COLO829 (cell line): ENCODE results near the gene BCL11A.

ENCODE experiments used
- DNase-seq: peaks from one replicate; pipeline ENCODE4 v3.0.0; 2012; ENCODE audit warnings: low spot score

BCL11A gene

GRCh38 chr2:60558536-60558935 lies 5.1 kb upstream of the BCL11A start:
- no peak for DNase-seq

DNA sequence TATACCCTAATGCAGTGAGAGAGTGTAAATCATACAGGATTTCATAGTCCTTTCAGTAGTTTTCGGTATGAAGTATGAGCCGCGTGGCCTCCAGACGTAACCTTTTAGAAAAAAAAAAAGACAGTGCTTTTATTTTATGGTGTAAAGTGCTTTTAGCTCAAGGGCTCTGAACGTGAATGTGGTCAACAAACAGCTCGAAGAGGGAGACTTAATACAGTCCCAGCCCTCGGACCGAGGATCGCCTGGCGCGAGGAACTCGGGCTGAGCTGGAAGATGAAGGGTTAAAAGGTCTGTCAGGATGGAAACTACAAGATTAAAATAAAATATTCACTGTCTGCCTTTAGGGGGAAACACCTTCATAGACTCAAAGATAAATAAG lies 4.0 kb upstream of the BCL11A start:
- no peak for DNase-seq

DNA sequence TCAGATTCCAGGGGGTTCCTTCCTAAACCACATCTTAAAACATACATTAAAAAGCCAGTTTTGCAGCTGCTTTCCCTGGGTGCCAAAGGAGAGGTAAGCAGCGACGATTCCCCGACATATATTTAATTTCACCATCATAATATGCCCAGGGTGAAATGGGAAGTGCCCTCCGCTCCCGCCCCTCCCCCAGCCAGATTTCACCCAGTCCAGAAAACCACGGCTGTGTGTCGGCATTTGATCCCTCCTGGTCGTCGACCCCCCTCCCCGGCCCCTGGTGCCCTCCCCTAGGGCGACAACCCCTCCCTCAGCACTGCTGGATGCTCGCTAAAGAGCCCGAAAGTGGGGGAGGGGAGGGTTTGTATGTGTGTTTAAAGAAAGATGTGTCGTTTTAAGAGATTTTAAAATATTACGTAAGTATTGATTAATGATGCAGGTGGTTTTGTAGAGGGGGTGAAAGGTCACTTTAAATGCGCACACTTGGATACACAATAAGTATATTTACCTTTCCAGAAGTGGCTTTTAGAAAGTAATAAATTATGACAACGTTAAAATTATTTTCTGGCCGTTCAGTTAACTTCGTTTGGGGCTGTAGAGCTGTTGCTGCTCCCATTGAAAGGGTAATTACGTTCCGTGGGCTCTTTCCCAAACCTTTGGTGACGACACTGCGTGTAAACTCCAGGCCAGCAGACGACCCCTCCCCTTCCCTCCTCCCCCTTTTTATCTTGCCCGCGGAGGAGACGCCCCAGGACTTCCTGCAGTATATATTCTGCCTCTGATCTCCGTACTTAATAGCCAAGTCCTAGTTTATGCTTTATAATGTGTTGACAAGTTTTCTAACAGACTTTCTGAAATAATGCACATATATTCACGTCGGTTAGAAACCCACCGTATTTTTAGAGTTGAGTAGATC lies 3.4 kb upstream of the BCL11A start:
- DNase-seq = no peak

GRCh38 chr2:60556175-60556574 lies 2.7 kb upstream of the BCL11A start:
- no peak for DNase-seq

DNA sequence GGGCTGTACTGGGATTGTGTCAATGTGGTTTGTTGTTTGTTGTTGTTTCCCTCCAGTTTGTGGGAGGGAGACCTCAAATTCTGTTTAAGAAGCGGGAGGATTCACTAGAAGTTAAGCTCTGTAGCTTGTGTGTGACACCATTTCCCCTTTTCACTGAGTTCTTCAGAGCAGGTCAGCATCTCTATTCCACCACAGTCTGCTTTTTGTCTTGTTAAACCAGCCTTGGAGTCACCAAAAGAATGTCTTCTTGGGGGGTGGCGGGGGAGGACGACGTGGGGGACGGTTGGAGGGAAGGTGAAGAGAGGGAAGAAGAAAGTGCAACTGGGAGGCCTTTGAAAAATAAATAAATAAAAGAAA lies 2.3 kb upstream of the BCL11A start:
- no peak for DNase-seq

GRCh38 chr2:60555066-60555782 lies 1.8 kb upstream of the BCL11A start:
- DNase-seq = no peak

- DNase-seq = no peak
Observed at GRCh38 chr2:60554646-60555065, 1.2 kb upstream of the BCL11A start.

DNA sequence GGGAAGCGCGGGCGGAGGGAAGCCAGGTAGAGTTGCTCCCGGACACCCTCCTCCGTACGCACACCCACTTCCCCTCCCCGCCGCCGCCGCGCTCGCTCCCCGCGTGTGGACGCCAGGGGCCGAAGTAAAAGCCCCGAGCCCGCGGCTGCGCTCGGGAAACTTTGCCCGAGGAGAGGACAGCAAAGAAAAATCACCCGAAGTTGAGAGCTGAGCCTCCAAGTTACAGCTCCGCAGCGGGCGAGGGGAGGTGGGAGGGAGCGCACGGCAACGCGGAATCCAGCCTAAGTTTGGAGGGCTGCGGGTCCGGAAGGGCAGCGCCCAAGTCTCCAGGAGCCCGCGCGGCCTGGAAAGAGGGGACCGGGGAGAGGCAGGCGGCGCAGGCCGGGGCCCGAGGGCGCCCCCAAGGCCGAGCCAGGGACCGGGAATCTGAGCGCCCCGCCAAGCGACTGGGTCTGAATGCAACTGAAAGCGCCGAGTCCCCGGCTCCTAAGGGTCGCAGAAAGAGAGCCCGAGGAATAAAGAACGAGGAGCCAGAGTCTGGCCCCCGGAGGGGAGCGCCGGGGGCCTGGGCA lies 706 bp upstream of the BCL11A start:
- no peak for DNase-seq

- no peak for DNase-seq
Observed at GRCh38 chr2:60552851-60553494, 481 bp downstream of the BCL11A start.

GRCh38 chr2:60552078-60552850 lies 1.2 kb downstream of the BCL11A start:
- DNase-seq = no peak

DNA sequence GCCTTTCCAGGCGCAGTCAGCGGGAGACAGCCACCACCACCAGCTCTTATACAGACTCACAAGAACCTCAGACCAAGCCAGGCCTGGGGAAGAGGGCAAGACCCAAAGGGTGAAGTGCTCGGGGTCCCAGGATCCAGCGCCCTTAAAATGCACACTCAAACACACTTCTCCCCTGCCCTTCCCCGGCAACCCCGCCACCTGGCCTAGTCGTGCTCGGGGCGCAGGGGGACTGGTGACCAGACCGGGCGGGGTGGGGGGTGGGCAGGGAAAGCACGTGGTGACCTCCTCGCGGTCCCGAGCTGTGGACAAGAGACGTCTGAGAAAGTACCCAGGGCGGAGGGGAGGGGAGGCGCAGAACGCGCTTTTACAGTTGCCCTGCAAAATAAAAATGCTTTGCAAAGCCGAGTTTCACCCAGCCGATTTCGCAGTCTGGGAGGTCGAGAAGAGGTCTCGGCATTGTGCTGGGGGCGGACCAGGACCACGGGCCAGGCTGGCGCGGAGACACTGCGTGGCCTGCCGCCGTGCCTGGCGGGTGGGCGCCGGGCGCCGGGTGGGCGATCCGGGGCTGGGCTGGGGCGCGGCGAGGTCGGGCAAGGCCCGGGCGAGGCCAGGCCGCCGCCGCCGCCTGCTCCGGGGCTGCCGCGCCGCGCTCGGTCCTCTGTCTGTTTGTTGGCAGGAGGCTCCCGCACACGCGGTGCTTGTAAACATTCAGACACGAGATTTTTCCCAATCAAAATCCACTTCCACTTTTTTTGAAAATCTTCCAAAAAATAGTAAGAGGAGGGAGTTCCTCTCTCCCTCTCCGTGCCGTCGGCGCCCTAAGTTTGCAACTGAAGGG lies 2.0 kb downstream of the BCL11A start:
- no peak for DNase-seq

DNA sequence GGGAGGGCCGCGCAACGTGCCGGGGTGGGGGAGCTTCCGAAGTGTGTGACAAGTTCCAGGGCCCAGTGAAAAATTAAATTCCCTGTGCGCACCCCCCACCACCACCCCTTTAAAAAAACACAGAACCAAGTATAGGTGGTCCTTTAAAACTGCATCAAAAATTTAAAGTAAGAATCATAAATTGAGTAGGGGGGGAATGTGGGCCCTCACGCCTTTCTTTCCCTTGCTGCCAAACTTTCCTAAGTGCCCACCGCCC lies 2.5 kb downstream of the BCL11A start:
- DNase-seq = no peak

- DNase-seq = peak; percentile 33
Observed at GRCh38 chr2:60550178-60550983, 3.1 kb downstream of the BCL11A start.

DNA sequence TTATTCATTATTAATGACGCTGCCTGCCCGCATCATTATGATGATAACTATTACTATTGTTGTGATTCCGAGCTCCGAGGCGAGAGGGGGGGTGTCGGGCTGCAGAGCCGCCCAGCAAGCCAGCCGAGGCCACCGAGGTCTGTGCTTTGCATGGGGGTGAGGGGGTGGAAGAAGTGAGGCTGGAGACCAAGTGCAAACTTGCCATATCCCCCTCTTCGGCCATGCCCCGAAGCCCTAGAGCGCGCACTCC lies 3.6 kb downstream of the BCL11A start:
- DNase-seq = no peak

- no peak for DNase-seq
Observed at GRCh38 chr2:60549238-60549927, 4.1 kb downstream of the BCL11A start.

DNA sequence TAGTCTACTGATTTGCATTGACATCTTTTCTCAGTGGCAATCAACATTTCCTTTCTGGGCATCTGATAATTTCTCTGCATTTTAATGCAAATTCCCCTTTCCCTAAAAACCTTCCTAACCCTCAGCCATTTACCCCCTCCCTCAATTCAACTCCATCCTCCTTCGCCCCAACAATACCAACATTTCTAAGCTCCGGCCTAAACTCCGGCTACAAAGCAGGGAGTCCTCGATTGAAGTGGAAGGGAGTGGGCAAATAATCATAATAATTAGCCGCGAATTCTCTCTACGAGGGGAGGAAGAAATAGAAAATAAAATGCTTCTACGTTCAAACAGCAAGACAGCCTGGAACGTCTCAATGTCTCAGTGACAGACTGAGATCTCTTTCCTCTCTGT lies 4.6 kb downstream of the BCL11A start:
- DNase-seq = no peak

- DNase-seq = no peak
Observed at GRCh38 chr2:60548311-60548710, 5.1 kb downstream of the BCL11A start.

DNA sequence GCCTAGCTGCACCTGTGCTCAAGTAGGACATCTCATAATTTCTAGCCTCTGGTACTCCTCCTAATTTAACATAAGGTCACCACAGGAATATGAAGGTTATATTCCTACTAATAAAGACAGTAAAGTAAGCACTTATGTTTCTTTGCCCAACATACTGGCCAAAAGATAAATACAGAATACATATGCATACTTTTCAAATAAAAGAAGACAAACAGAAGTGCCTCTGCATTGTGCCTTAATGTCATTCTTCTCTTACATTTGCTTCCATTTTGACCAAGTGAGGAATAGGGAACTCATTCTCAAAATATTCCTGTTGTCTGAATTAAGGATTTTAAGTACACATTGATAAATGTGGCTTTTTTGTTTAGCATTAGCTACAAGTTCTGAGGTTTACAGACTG lies 5.6 kb downstream of the BCL11A start:
- DNase-seq = no peak

DNA sequence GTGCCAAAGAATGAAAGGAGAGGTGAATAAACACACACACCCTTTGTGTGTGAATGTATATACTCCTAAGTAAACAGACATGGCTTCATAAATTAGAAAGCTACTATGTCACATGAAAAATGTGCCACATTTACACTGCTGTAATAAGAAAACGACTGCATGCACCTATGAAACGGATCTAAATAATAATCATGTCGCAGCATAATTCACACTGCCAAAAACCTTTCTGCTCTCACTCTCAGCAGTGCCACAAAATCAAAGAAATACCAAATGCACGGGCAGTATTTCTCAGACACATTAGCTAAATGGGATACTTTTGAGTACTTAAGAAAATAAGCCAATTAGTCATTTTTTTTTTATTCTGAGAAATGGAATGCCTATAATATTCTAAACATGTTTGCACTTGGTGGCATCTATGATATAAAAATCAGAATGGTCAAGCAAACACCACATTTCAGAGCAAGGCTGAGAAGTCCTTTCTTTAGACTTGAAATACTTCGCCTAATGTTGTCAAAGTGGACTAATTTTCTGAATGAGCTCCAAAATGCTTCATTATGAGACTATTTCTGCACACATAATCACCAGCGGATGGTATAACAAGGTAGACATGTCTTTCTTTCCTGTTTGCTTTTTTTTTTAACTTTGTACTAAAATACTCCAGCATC lies 6.6 kb downstream of the BCL11A start:
- DNase-seq = no peak
